Measurements from ENCODE around the gene APOBEC4.

GRCh38 chr1:183675883-183676585 lies 22.9 kb upstream of the APOBEC4 start:
- TF ChIP-seq CTCF (conservative IDR thresholded peaks at IDR 0.05; ENCODE audit: low read depth, low read length) (no peak), EZH2phosphoT487 (IDR thresholded peaks at IDR 0.05; ENCODE audit: borderline replicate concordance, low read length) (no peak)

Measured in PC-3 (cell line).